PC-3 (cell line): ENCODE measurements around the gene ATP5PF. TPM values are rescaled to one million over a fixed set of nuclear protein-coding genes. Genes with fewer than 3 reads are reported as not detected.

ENCODE experiments used
- ATAC-seq: fragments of 200-7000 bp; cut with Tn5 transposase; 2 replicates; pipeline ENCODE4 v1.9.1; 2020; ENCODE audit warnings: mild to moderate bottlenecking, moderate library complexity
- BruUV-seq: library from RNA; stranded (reverse); fragments of 400-500 nt; replicated peaks from 2 replicates; lab custom pipeline; 2021; lab: Mats Ljungman, UMichigan
- CTCF ChIA-PET: fragments of 300-600 bp; sonication (Branson Sonifier 250); formaldehyde crosslinking; loops from one replicate; lab custom pipeline; 2022; ENCODE audit warnings: antibody characterized with exemption; lab: Charles Lee
- POLR2A ChIA-PET: fragments of 300-600 bp; sonication (Branson Sonifier 250); formaldehyde crosslinking; loops from one replicate; lab custom pipeline; 2022; ENCODE audit warnings: antibody characterized with exemption; ENCODE audit not compliant: unreplicated experiment; lab: Charles Lee
- DNase-seq: peaks from one replicate; pipeline ENCODE4 v3.0.0-alpha.2; 2015
- H2AFZ ChIP-seq: fragments of 300-600 bp; sonication (generic); 2 replicates; pipeline ENCODE4 v1.6.0; 2016; ENCODE audit warnings: antibody characterized with exemption, low read length
- H3F3A ChIP-seq: fragments of 300-600 bp; sonication (generic); one replicate; pipeline ENCODE4 v1.6.0; 2017; ENCODE audit warnings: antibody characterized with exemption, low read length, control low read depth, mild to moderate bottlenecking; ENCODE audit not compliant: unreplicated experiment
- H3K27ac ChIP-seq: fragments of 300-600 bp; sonication (generic); 2 replicates; pipeline ENCODE4 v1.5.1; 2016; ENCODE audit warnings: mild to moderate bottlenecking, low read length
- H3K27me3 ChIP-seq: fragments of 300-600 bp; sonication (generic); 2 replicates; pipeline ENCODE4 v1.6.1; 2016; ENCODE audit warnings: low read length, mixed read lengths
- H3K36me3 ChIP-seq: fragments of 300-600 bp; sonication (generic); 2 replicates; pipeline ENCODE4 v1.6.1; 2016; ENCODE audit warnings: low read depth, mixed run types, low read length, mixed read lengths
- H3K4me1 ChIP-seq: fragments of 300-600 bp; sonication (generic); 2 replicates; pipeline ENCODE4 v1.5.1; 2016; ENCODE audit warnings: low read length; ENCODE audit not compliant: insufficient read depth
- H3K4me2 ChIP-seq: fragments of 300-600 bp; sonication (generic); 2 replicates; pipeline ENCODE4 v1.6.0; 2016; ENCODE audit warnings: low read length
- H3K4me3 ChIP-seq: fragments of 300-600 bp; sonication (generic); 2 replicates; pipeline ENCODE4 v1.5.1; 2016; ENCODE audit warnings: mild to moderate bottlenecking, low read length, mixed read lengths
- H3K79me2 ChIP-seq: fragments of 300-600 bp; sonication (generic); 2 replicates; pipeline ENCODE4 v1.6.1; 2017; ENCODE audit warnings: low read length, mixed read lengths
- H3K9ac ChIP-seq: fragments of 300-600 bp; sonication (generic); 2 replicates; pipeline ENCODE4 v1.6.0; 2016; ENCODE audit warnings: mild to moderate bottlenecking, low read length
- H3K9me2 ChIP-seq: fragments of 300-600 bp; sonication (generic); replicated peaks from 2 replicates; pipeline ENCODE4 v1.6.1; 2016; ENCODE audit warnings: mixed run types, low read length, mixed read lengths
- H3K9me3 ChIP-seq: fragments of 300-600 bp; sonication (generic); 2 replicates; pipeline ENCODE4 v1.6.1; 2016; ENCODE audit warnings: low read length, mixed read lengths
- H4K20me1 ChIP-seq: fragments of 300-600 bp; sonication (generic); 2 replicates; pipeline ENCODE4 v1.6.1; 2016; ENCODE audit warnings: low read length, mixed read lengths
- CTCF ChIP-seq: fragments of 300-600 bp; sonication (generic); conservative IDR thresholded peaks from 2 replicates; pipeline ENCODE4 v1.5.1; 2017; ENCODE audit warnings: antibody characterized with exemption, low read depth, mild to moderate bottlenecking, low read length
- EZH2 ChIP-seq: fragments of 300-600 bp; sonication (generic); IDR thresholded peaks from one replicate; pipeline ENCODE4 v1.6.1; 2017; ENCODE audit warnings: antibody characterized with exemption, mild to moderate bottlenecking, low read length; ENCODE audit not compliant: unreplicated experiment
- EZH2phosphoT487 ChIP-seq: fragments of 300-600 bp; sonication (generic); IDR thresholded peaks from 2 replicates; pipeline ENCODE4 v1.6.1; 2018; ENCODE audit warnings: mild to moderate bottlenecking, antibody characterized with exemption, low read length, borderline replicate concordance
- intact Hi-C: fragments of 100-400 bp; cut with micrococcal nuclease; formaldehyde crosslinking; loops from 2 replicates; pipeline ENCODE4 v1.9.0; 2023
- total RNA-seq: library from RNA; depleted of rRNA; stranded (reverse); fragments of >200 nt; gene quantifications from 2 replicates; pipeline ENCODE4 v1.2.3, GENCODE V29; 2014

ATP5PF gene
- total RNA-seq, 1 experiment from 2014 or later, result 170 TPM

DNA sequence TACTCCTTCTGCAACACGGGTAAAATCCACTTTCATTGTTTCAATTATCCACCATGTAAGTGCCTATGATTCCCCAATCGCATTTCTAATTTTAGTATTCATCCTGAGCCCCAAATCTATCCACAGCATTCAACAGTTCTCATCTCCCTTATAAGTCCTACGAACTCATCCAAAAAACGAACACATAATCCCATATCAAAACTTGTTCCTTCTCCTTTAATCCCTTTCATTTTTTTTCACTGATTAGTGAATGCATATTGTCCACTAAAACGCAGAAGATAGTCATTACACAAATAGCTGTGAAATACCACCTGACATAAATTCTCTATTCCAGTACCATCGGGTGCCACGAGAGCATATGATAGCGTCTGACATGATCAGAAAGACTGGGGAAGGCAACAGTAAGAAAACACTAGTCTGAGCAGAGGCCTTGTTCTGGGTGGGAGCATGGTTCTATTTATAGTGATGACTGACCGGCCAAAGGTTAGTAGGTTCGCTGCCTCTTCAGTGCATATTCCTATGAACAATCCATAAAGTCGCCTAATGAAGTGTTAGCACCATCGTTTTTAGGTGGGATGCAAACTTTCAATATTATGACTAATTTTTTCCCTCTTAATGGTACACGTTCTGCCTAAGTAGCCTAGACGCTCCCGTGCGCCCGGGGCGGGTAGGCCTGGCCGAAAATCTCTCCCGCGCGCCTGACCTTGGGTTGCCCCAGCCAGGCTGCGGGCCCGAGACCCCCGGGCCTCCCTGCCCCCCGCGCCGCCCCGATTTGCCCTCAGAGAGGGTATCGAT lies 648 bp downstream of the ATP5PF start:
- peaks cover 12% of the 10 kb centered on the region for H3K36me3 ChIP-seq
- TF ChIP-seq EZH2phosphoT487 (no peak), CTCF (no peak), EZH2 (no peak)
- H4K20me1 ChIP-seq, result peaks cover 5% of the 10 kb centered on the region; the same call in 1 of the 2 replicates
- POLR2A ChIA-PET, result no interaction called here
- H2AFZ ChIP-seq, result peak overlapping the region; percentile 85
- no peaks in the 10 kb centered on the region for H3K27me3 ChIP-seq
- H3K27ac ChIP-seq, result peak overlapping the region; percentile 97
- intact Hi-C loops, result loop anchor here (10.0 kb wide), 1 partner anchor 131 kb away; no protein-coding TSS in a partner anchor
- peaks cover 18% of the 10 kb centered on the region; the same call in 1 of the 2 replicates for H3K4me1 ChIP-seq
- CTCF ChIA-PET, result interaction anchor here (0.6 kb wide), 1 partner anchor 14 kb away, joined by 7 read pairs; no protein-coding TSS in a partner anchor
- H3K9me2 ChIP-seq, result no peaks in the 10 kb centered on the region
- H3K9me3 ChIP-seq, result no peaks in the 10 kb centered on the region
- peaks cover 89% of the 10 kb centered on the region for H3K79me2 ChIP-seq
- DNase-seq (peak; percentile 9), ATAC-seq (0 out of 2 replicates have a peak, but pooled peaks have one; percentile 2)
- no peaks in the 10 kb centered on the region for H3F3A ChIP-seq
- peak overlapping the region; percentile 93 for H3K4me3 ChIP-seq
- TSS peak; percentile 37 for BruUV-seq
- H3K4me2 ChIP-seq, result peak overlapping the region; percentile 94
- H3K9ac ChIP-seq, result peak overlapping the region; percentile 99

GRCh38 chr21:25732091-25732760 lies 2.5 kb downstream of the ATP5PF start:
- ATAC-seq, result no peak
- H3K4me1 ChIP-seq, result peaks cover 17% of the 10 kb centered on the region; the same call in 1 of the 2 replicates
- peaks cover 75% of the 10 kb centered on the region for H3K79me2 ChIP-seq
- H3K9me2 ChIP-seq, result no peaks in the 10 kb centered on the region
- peak; percentile 7 for DNase-seq
- ChIA-PET POLR2A (no interaction called here), CTCF (no interaction called here)
- no peak overlapping the region for H3K9ac ChIP-seq
- intact Hi-C loops, result loop anchor here (10.0 kb wide), 1 partner anchor 133 kb away; no protein-coding TSS in a partner anchor
- H3K36me3 ChIP-seq, result peaks cover 30% of the 10 kb centered on the region
- H3K4me2 ChIP-seq, result peak overlapping the region; percentile 4; the same call in 1 of the 2 replicates
- no peaks in the 10 kb centered on the region for H3K9me3 ChIP-seq
- H4K20me1 ChIP-seq, result peaks cover 5% of the 10 kb centered on the region; the same call in 1 of the 2 replicates
- no peak overlapping the region for H2AFZ ChIP-seq
- BruUV-seq, result no TSS peak
- H3K27ac ChIP-seq, result no peak overlapping the region
- TF ChIP-seq EZH2phosphoT487 (no peak), EZH2 (no peak), CTCF (no peak)
- H3K4me3 ChIP-seq, result peak overlapping the region; percentile 93; the same call in 1 of the 2 replicates
- H3K27me3 ChIP-seq, result no peaks in the 10 kb centered on the region
- no peaks in the 10 kb centered on the region for H3F3A ChIP-seq
